Measurements from ENCODE around the gene ZSWIM4. TPM values are rescaled to one million over a fixed set of nuclear protein-coding genes. Genes with fewer than 3 reads are reported as not detected.
"Not testable (repeated sequence)": the region's sequence is repeated elsewhere in the genome, so short reads cannot be mapped to it uniquely, and the experiment has no call there.

Gene ZSWIM4
- total RNA-seq, result 1 to 10 TPM; 1.6 to 9.1 (median 5.8) TPM

GRCh38 chr19:13794757-13795589 lies at the start of gene ZSWIM4:
Gene ZSWIM4, plus strand, starts transcription at chr19:13795443. Its CDS starts 206 bp downstream, at chr19:13795649.
- H3K4me3 ChIP-seq, result peak within 1 kb of the TSS; percentile 81 to 100 (median 96)
- H3K9me3 ChIP-seq, result no peaks in the 10 kb centered on the region
- H3K36me3 ChIP-seq, result no peaks in the 10 kb centered on the region
- peaks cover 0 to 19% (median 13%) of the 10 kb centered on the region in 4 donors for H3K4me1 ChIP-seq
- no peaks in the 10 kb centered on the region for H3K27me3 ChIP-seq
- peak within 1 kb of the TSS; percentile 85 to 93 (median 92) for H3K27ac ChIP-seq
- TF ChIP-seq CTCF (IDR thresholded peaks at IDR 0.05) (no peak), POLR2A (IDR thresholded peaks at IDR 0.05) (peak; percentile 30 to 62)
- DNase-seq, result peak; percentile 99 to 100 (median 99)

GRCh38 chr19:13747098-13747453 lies 48.2 kb upstream of the ZSWIM4 start:
- Histone ChIP-seq H3K9me3 (no peaks in the 10 kb centered on the region), H3K4me3 (peak overlapping the region; percentile 64 to 87 (median 76)), H3K36me3 (peaks cover 0 to 12% (median 0%) of the 10 kb centered on the region in 3 donors), H3K27ac (peak overlapping the region; percentile 81 to 93 (median 90)), H3K4me1 (peaks cover 0 to 19% (median 0%) of the 10 kb centered on the region in 4 donors), H3K27me3 (no peaks in the 10 kb centered on the region)
- no peak for TF ChIP-seq CTCF (IDR thresholded peaks at IDR 0.05)
- no peak for TF ChIP-seq POLR2A (IDR thresholded peaks at IDR 0.05)
- no peak for DNase-seq

GRCh38 chr19:13748169-13748828 lies 46.9 kb upstream of the ZSWIM4 start:
- Histone ChIP-seq H3K36me3 (peaks cover 0 to 24% (median 0%) of the 10 kb centered on the region in 3 donors), H3K27ac (peak overlapping the region; percentile 81 to 93 (median 90)), H3K27me3 (no peaks in the 10 kb centered on the region), H3K4me3 (peak overlapping the region; percentile 64 to 87 (median 76)), H3K9me3 (no peaks in the 10 kb centered on the region), H3K4me1 (peaks cover 0 to 19% (median 0%) of the 10 kb centered on the region in 4 donors)
- TF ChIP-seq CTCF (IDR thresholded peaks at IDR 0.05) (no peak), POLR2A (IDR thresholded peaks at IDR 0.05) (peak in 1 of 2 donors; percentile 23)
- peak in 1 of 3 donors; percentile 67 for DNase-seq

- H3K9me3 ChIP-seq, result no peaks in the 10 kb centered on the region
- H3K27ac ChIP-seq, result no peak overlapping the region
- no peak for DNase-seq
- no peak overlapping the region for H3K4me3 ChIP-seq
- no peak for TF ChIP-seq POLR2A (IDR thresholded peaks at IDR 0.05)
- no peak for TF ChIP-seq CTCF (IDR thresholded peaks at IDR 0.05)
- peaks cover 3 to 55% (median 3%) of the 10 kb centered on the region in 3 donors for H3K36me3 ChIP-seq
- peaks cover 0 to 19% (median 0%) of the 10 kb centered on the region in 4 donors for H3K4me1 ChIP-seq
- no peaks in the 10 kb centered on the region for H3K27me3 ChIP-seq
Measured at GRCh38 chr19:13751436-13751835, 43.8 kb upstream of the ZSWIM4 start.

- peaks cover 3 to 77% (median 3%) of the 10 kb centered on the region in 3 donors for H3K36me3 ChIP-seq
- DNase-seq, H3K9me3 ChIP-seq, H3K4me3 ChIP-seq, H3K27ac ChIP-seq, H3K27me3 ChIP-seq: not testable (repeated sequence)
- H3K4me1 ChIP-seq, result peaks cover 0 to 16% (median 0%) of the 10 kb centered on the region in 4 donors
Measured at GRCh38 chr19:13753622-13754021, 41.6 kb upstream of the ZSWIM4 start.

GRCh38 chr19:13756210-13756609 lies 39.0 kb upstream of the ZSWIM4 start:
- H3K4me1 ChIP-seq, result no peaks in the 10 kb centered on the region
- no peak for DNase-seq
- H3K9me3 ChIP-seq, result no peaks in the 10 kb centered on the region
- no peak for TF ChIP-seq POLR2A (IDR thresholded peaks at IDR 0.05)
- TF ChIP-seq CTCF (IDR thresholded peaks at IDR 0.05), result no peak
- no peaks in the 10 kb centered on the region for H3K27me3 ChIP-seq
- peaks cover 3 to 100% (median 3%) of the 10 kb centered on the region in 3 donors for H3K36me3 ChIP-seq
- H3K27ac ChIP-seq, result no peak overlapping the region
- H3K4me3 ChIP-seq, result no peak overlapping the region
